Measurements from ENCODE around the gene GSDME. TPM values are rescaled to one million over a fixed set of nuclear protein-coding genes. Genes with fewer than 3 reads are reported as not detected.

Gene GSDME
- total RNA-seq, 1 experiment from 2014 or later = 5.5 TPM

GRCh38 chr7:24750441-24751055 lies 6.7 kb downstream of the GSDME start:
- H4K91ac ChIP-seq (ENCODE audit: insufficient read length, low read depth, low read length) = no peak overlapping the region
- H3K18ac ChIP-seq (ENCODE audit: insufficient read length, low read depth, low read length) = no peak overlapping the region
- H3K27me3 ChIP-seq (ENCODE audit: insufficient read depth, low read length) = peaks cover 6% of the 10 kb centered on the region; the same call in 1 of the 2 replicates
- no peaks in the 10 kb centered on the region for H3K9me3 ChIP-seq (ENCODE audit: control insufficient read depth, low read depth, low read length)
- no peak overlapping the region for H2BK12ac ChIP-seq (ENCODE audit: insufficient read length, low read depth, low read length)
- H3K4me1 ChIP-seq (ENCODE audit: insufficient read depth, low read length) = no peaks in the 10 kb centered on the region
- H3K56ac ChIP-seq (ENCODE audit: insufficient read length, low read depth, low read length) = no peak overlapping the region
- H2BK15ac ChIP-seq (ENCODE audit: low read depth, low read length) = no peak overlapping the region
- no peak overlapping the region for H2AFZ ChIP-seq (ENCODE audit: low read length)
- H4K5ac ChIP-seq (ENCODE audit: insufficient read length, low read depth, low read length) = no peak overlapping the region
- H3K79me1 ChIP-seq (ENCODE audit: insufficient read depth, low read depth, low read length, poor library complexity, severe bottlenecking) = no peaks in the 10 kb centered on the region
- H3K79me2 ChIP-seq (ENCODE audit: insufficient read depth, low read length) = no peaks in the 10 kb centered on the region
- H3K4me2 ChIP-seq (ENCODE audit: insufficient read depth, insufficient read length, low read length) = no peak overlapping the region
- H3T11ph ChIP-seq (ENCODE audit: low read length) = no peak overlapping the region
- no peak overlapping the region for H2AK5ac ChIP-seq (ENCODE audit: insufficient read length, low read length)
- no peak overlapping the region for H3K9ac ChIP-seq (ENCODE audit: extremely low read depth, insufficient read length, low read length)
- TF ChIP-seq CTCF (conservative IDR thresholded peaks at IDR 0.05) = no peak
- DNase-seq = no peak
- no peak overlapping the region for H2BK5ac ChIP-seq (ENCODE audit: insufficient read length, low read length)
- H3K23me2 ChIP-seq (ENCODE audit: insufficient read length, low read depth, low read length, poor library complexity, severe bottlenecking) = no peaks in the 10 kb centered on the region
- no peak overlapping the region for H3K14ac ChIP-seq (ENCODE audit: insufficient read depth, low read length)
- H3K27me3 Mint-ChIP-seq (ENCODE audit: low read depth) = peaks cover 19% of the 10 kb centered on the region
- H3K4me1 Mint-ChIP-seq = peaks cover 9 to 11% of the 10 kb centered on the region in 2 experiments
- no peaks in the 10 kb centered on the region for H4K20me1 ChIP-seq (ENCODE audit: control insufficient read depth, insufficient read depth, insufficient read length)
- WGBS (ENCODE audit: extremely low coverage, insufficient read length, low lambda C conversion rate) = no CpG with 5 or more reads among the region's 3 CpGs
- H2BK20ac ChIP-seq (ENCODE audit: low read depth, low read length, poor library complexity, severe bottlenecking) = no peak overlapping the region
- H3K36me3 Mint-ChIP-seq (ENCODE audit: insufficient read depth in 1 of 3, low read depth in 3 of 3) = no peaks in the 10 kb centered on the region
- H2BK120ac ChIP-seq (ENCODE audit: low read depth, low read length, poor library complexity, severe bottlenecking) = no peak overlapping the region
- H3K27ac Mint-ChIP-seq = no peak overlapping the region
- no peak overlapping the region for H3K4ac ChIP-seq (ENCODE audit: low read depth, low read length)
- H3K27ac ChIP-seq (ENCODE audit: insufficient read length, low read depth, low read length) = no peak overlapping the region
- no peak overlapping the region for H3K4me3 Mint-ChIP-seq
- H3K23ac ChIP-seq (ENCODE audit: insufficient read length, low read depth, low read length) = no peak overlapping the region
- H3K9me3 Mint-ChIP-seq = no peaks in the 10 kb centered on the region
- no peak overlapping the region for H4K8ac ChIP-seq (replicated peaks; ENCODE audit: insufficient read length, low read depth, low read length)

All from H9 (cell line).